ENCODE data around the gene MTARC2.

DNA sequence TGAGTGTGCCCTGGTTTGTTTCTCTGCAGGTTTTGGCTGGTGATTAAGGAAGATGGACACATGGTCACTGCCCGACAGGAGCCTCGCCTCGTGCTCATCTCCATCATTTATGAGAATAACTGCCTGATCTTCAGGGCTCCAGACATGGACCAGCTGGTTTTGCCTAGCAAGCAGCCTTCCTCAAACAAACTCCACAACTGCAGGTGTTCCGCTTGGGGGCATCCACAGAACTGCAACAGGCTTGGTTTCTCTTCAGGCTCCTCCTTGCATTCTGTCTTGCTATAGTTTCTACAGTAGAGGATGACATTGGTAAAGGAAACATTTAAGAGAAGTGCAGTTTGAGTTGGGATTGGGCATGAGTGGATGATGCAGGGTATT is 6.8 kb downstream of the MTARC2 start:
- TF ChIP-seq CBFB (IDR thresholded peaks at IDR 0.05; ENCODE audit: low read depth) (no peak), ZNF217 (IDR thresholded peaks at IDR 0.05) (no peak), MYC (IDR thresholded peaks at IDR 0.05; ENCODE audit: insufficient read depth, insufficient read length, insufficient replicate concordance, low read length, severe bottlenecking) (no peak), POLR2A (IDR thresholded peaks at IDR 0.05; ENCODE audit: low read depth, low read length) (no peak), ZNF274 (IDR thresholded peaks at IDR 0.05; ENCODE audit: insufficient read depth, insufficient read length) (no peak), POLR2AphosphoS5 (IDR thresholded peaks at IDR 0.05; ENCODE audit: low read length) (no peak), TARDBP (IDR thresholded peaks at IDR 0.05; ENCODE audit: borderline replicate concordance) (no peak), KDM1A (IDR thresholded peaks at IDR 0.05; ENCODE audit: borderline replicate concordance) (no peak)
- TF ChIP-seq, protein P1, sequence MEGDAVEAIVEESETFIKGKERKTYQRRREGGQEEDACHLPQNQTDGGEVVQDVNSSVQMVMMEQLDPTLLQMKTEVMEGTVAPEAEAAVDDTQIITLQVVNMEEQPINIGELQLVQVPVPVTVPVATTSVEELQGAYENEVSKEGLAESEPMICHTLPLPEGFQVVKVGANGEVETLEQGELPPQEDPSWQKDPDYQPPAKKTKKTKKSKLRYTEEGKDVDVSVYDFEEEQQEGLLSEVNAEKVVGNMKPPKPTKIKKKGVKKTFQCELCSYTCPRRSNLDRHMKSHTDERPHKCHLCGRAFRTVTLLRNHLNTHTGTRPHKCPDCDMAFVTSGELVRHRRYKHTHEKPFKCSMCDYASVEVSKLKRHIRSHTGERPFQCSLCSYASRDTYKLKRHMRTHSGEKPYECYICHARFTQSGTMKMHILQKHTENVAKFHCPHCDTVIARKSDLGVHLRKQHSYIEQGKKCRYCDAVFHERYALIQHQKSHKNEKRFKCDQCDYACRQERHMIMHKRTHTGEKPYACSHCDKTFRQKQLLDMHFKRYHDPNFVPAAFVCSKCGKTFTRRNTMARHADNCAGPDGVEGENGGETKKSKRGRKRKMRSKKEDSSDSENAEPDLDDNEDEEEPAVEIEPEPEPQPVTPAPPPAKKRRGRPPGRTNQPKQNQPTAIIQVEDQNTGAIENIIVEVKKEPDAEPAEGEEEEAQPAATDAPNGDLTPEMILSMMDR (IDR thresholded peaks at IDR 0.05 in 2 of 3, conservative IDR thresholded peaks at IDR 0.05 in 1 of 3; ENCODE audit: control insufficient read depth in 2 of 3, extremely low read depth in 1 of 3, insufficient read depth in 1 of 3, low read depth in 3 of 3, low read length in 3 of 3), result no peak
- TF ChIP-seq, protein P2, sequence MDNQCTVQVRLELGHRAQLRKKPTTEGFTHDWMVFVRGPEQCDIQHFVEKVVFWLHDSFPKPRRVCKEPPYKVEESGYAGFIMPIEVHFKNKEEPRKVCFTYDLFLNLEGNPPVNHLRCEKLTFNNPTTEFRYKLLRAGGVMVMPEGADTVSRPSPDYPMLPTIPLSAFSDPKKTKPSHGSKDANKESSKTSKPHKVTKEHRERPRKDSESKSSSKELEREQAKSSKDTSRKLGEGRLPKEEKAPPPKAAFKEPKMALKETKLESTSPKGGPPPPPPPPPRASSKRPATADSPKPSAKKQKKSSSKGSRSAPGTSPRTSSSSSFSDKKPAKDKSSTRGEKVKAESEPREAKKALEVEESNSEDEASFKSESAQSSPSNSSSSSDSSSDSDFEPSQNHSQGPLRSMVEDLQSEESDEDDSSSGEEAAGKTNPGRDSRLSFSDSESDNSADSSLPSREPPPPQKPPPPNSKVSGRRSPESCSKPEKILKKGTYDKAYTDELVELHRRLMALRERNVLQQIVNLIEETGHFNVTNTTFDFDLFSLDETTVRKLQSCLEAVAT (IDR thresholded peaks at IDR 0.05), result no peak

Data from GM12878 (cell line).